ENCODE measurements around the gene PFKP. TPM values are rescaled to one million over a fixed set of nuclear protein-coding genes. Genes with fewer than 3 reads are reported as not detected.

The PFKP gene
- total and polyA plus RNA-seq, 5 donors = 86.8 to 120 (median 113) TPM

- 74% methylated on average over 31 of the region's 31 CpGs for WGBS
- no peaks in the 10 kb centered on the region for H3K9me3 ChIP-seq (ENCODE audit: control insufficient read depth, low read length)
- DNase-seq = peak in 2 of 3 donors; percentile 55 to 70
- intact Hi-C loops (cut with DNase I) = no loop called here
- no peak overlapping the region for H3K4me3 ChIP-seq (ENCODE audit: low read length)
- no peak overlapping the region for H3K27ac ChIP-seq (ENCODE audit: low read length)
- no peaks in the 10 kb centered on the region for H3K4me1 ChIP-seq (ENCODE audit: control insufficient read depth, insufficient read depth, low read length)
- no peak for ATAC-seq
- H3K27me3 ChIP-seq (ENCODE audit: control insufficient read depth, insufficient read depth) = no peaks in the 10 kb centered on the region
Observed at GRCh38 chr10:3119796-3120459, 52.6 kb downstream of the PFKP start.

- peaks cover 4% of the 10 kb centered on the region for H3K4me1 ChIP-seq (ENCODE audit: control insufficient read depth, insufficient read depth, low read length)
- H3K27me3 ChIP-seq (ENCODE audit: control insufficient read depth, insufficient read depth) = no peaks in the 10 kb centered on the region
- DNase-seq (peak in 1 of 3 donors; percentile 17), ATAC-seq (no peak)
- H3K27ac ChIP-seq (ENCODE audit: low read length) = no peak overlapping the region
- intact Hi-C loops (cut with DNase I) = no loop called here
- no peak overlapping the region for H3K4me3 ChIP-seq (ENCODE audit: low read length)
- no peaks in the 10 kb centered on the region for H3K9me3 ChIP-seq (ENCODE audit: control insufficient read depth, low read length)
- 90% methylated on average over 14 of the region's 14 CpGs for WGBS
Observed at GRCh38 chr10:3122034-3122433, 54.7 kb downstream of the PFKP start.

GRCh38 chr10:3122486-3123205, 55.3 kb downstream of the PFKP start:
- intact Hi-C loops (cut with DNase I) = no loop called here
- Histone ChIP-seq H3K4me3 (ENCODE audit: low read length) (no peak overlapping the region), H3K9me3 (ENCODE audit: control insufficient read depth, low read length) (no peaks in the 10 kb centered on the region), H3K4me1 (ENCODE audit: control insufficient read depth, insufficient read depth, low read length) (peaks cover 4% of the 10 kb centered on the region), H3K27ac (ENCODE audit: low read length) (no peak overlapping the region), H3K27me3 (ENCODE audit: control insufficient read depth, insufficient read depth) (no peaks in the 10 kb centered on the region)
- WGBS = 91% methylated on average over 27 of the region's 27 CpGs
- no peak for ATAC-seq
- peak in 2 of 3 donors; percentile 25 to 29 for DNase-seq

GRCh38 chr10:3123571-3124411, 56.4 kb downstream of the PFKP start:
- no peak overlapping the region for H3K4me3 ChIP-seq (ENCODE audit: low read length)
- DNase-seq = peak in 2 of 3 donors; percentile 72
- no peaks in the 10 kb centered on the region for H3K9me3 ChIP-seq (ENCODE audit: control insufficient read depth, low read length)
- peaks cover 4% of the 10 kb centered on the region for H3K4me1 ChIP-seq (ENCODE audit: control insufficient read depth, insufficient read depth, low read length)
- H3K27ac ChIP-seq (ENCODE audit: low read length) = no peak overlapping the region
- intact Hi-C loops (cut with DNase I) = no loop called here
- ATAC-seq = peak; percentile 12 to 24
- WGBS = 73% methylated on average over 32 of the region's 32 CpGs
- H3K27me3 ChIP-seq (ENCODE audit: control insufficient read depth, insufficient read depth) = no peaks in the 10 kb centered on the region

- peak in 1 of 3 donors; percentile 44 for DNase-seq
- intact Hi-C loops (cut with DNase I) = no loop called here
- Histone ChIP-seq H3K27ac (ENCODE audit: low read length) (no peak overlapping the region), H3K4me3 (ENCODE audit: low read length) (no peak overlapping the region), H3K27me3 (ENCODE audit: control insufficient read depth, insufficient read depth) (no peaks in the 10 kb centered on the region), H3K4me1 (ENCODE audit: control insufficient read depth, insufficient read depth, low read length) (peaks cover 4% of the 10 kb centered on the region), H3K9me3 (ENCODE audit: control insufficient read depth, low read length) (no peaks in the 10 kb centered on the region)
- no peak for ATAC-seq
- WGBS = 95% methylated on average over 40 of the region's 40 CpGs
Observed at GRCh38 chr10:3124412-3125175, 57.2 kb downstream of the PFKP start.

GRCh38 chr10:3125527-3126170, 58.3 kb downstream of the PFKP start:
- no peak overlapping the region for H3K27ac ChIP-seq (ENCODE audit: low read length)
- WGBS = 84% methylated on average over 24 of the region's 24 CpGs
- no peak for ATAC-seq

GRCh38 chr10:3126249-3126648, 58.9 kb downstream of the PFKP start:
- intact Hi-C loops (cut with DNase I) = no loop called here
- peak in 1 of 2 donors; percentile 14 for ATAC-seq

More at GRCh38 chr10:3125527-3126170, 58.3 kb downstream of the PFKP start:
- intact Hi-C loops (cut with DNase I) = no loop called here
- Histone ChIP-seq H3K9me3 (ENCODE audit: control insufficient read depth, low read length) (no peaks in the 10 kb centered on the region), H3K4me3 (ENCODE audit: low read length) (no peak overlapping the region), H3K4me1 (ENCODE audit: control insufficient read depth, insufficient read depth, low read length) (peaks cover 4% of the 10 kb centered on the region), H3K27me3 (ENCODE audit: control insufficient read depth, insufficient read depth) (no peaks in the 10 kb centered on the region)
- DNase-seq = peak in 1 of 3 donors; percentile 45

GRCh38 chr10:3126741-3127346, 59.5 kb downstream of the PFKP start:
- H3K27ac ChIP-seq (ENCODE audit: low read length) = peak overlapping the region; percentile 59
- no peaks in the 10 kb centered on the region for H3K9me3 ChIP-seq (ENCODE audit: control insufficient read depth, low read length)
- no peak overlapping the region for H3K4me3 ChIP-seq (ENCODE audit: low read length)
- 41% methylated on average over 25 of the region's 25 CpGs for WGBS
- ATAC-seq = peak; percentile 54 to 56
- DNase-seq = peak in 2 of 3 donors; percentile 67 to 82
- H3K4me1 ChIP-seq (ENCODE audit: control insufficient read depth, insufficient read depth, low read length) = peaks cover 4% of the 10 kb centered on the region
- intact Hi-C loops (cut with DNase I) = no loop called here
- H3K27me3 ChIP-seq (ENCODE audit: control insufficient read depth, insufficient read depth) = no peaks in the 10 kb centered on the region

More at GRCh38 chr10:3126249-3126648, 58.9 kb downstream of the PFKP start:
- Histone ChIP-seq H3K4me1 (ENCODE audit: control insufficient read depth, insufficient read depth, low read length) (peaks cover 4% of the 10 kb centered on the region), H3K4me3 (ENCODE audit: low read length) (no peak overlapping the region), H3K9me3 (ENCODE audit: control insufficient read depth, low read length) (no peaks in the 10 kb centered on the region), H3K27me3 (ENCODE audit: control insufficient read depth, insufficient read depth) (no peaks in the 10 kb centered on the region), H3K27ac (ENCODE audit: low read length) (peak overlapping the region; percentile 3)
- WGBS = 58% methylated on average over 15 of the region's 15 CpGs
- DNase-seq = no peak

GRCh38 chr10:3127921-3128320, 60.6 kb downstream of the PFKP start:
- Histone ChIP-seq H3K27ac (ENCODE audit: low read length) (no peak overlapping the region), H3K27me3 (ENCODE audit: control insufficient read depth, insufficient read depth) (no peaks in the 10 kb centered on the region), H3K9me3 (ENCODE audit: control insufficient read depth, low read length) (no peaks in the 10 kb centered on the region), H3K4me3 (ENCODE audit: low read length) (no peak overlapping the region), H3K4me1 (ENCODE audit: control insufficient read depth, insufficient read depth, low read length) (peaks cover 4% of the 10 kb centered on the region)
- ATAC-seq = no peak
- DNase-seq = no peak
- WGBS = 52% methylated on average over 10 of the region's 10 CpGs
- intact Hi-C loops (cut with DNase I) = no loop called here

All from right cardiac atrium (tissue), 5 donors.